Stimulated activated CD4-positive, alpha-beta T cell treated with anti-CD3 and anti-CD28 coated beads, Interleukin-4, amount 100 ng/mL, for 24 hours (primary cell): ENCODE results near the gene AP5B1.
A peak's percentile ranks its signal among the peaks of the same experiment; 100 is the strongest.

ENCODE experiments used
- DNase-seq: peaks from one replicate; pipeline ENCODE4 v3.0.0-alpha.2; 2020

Gene AP5B1, protein sequence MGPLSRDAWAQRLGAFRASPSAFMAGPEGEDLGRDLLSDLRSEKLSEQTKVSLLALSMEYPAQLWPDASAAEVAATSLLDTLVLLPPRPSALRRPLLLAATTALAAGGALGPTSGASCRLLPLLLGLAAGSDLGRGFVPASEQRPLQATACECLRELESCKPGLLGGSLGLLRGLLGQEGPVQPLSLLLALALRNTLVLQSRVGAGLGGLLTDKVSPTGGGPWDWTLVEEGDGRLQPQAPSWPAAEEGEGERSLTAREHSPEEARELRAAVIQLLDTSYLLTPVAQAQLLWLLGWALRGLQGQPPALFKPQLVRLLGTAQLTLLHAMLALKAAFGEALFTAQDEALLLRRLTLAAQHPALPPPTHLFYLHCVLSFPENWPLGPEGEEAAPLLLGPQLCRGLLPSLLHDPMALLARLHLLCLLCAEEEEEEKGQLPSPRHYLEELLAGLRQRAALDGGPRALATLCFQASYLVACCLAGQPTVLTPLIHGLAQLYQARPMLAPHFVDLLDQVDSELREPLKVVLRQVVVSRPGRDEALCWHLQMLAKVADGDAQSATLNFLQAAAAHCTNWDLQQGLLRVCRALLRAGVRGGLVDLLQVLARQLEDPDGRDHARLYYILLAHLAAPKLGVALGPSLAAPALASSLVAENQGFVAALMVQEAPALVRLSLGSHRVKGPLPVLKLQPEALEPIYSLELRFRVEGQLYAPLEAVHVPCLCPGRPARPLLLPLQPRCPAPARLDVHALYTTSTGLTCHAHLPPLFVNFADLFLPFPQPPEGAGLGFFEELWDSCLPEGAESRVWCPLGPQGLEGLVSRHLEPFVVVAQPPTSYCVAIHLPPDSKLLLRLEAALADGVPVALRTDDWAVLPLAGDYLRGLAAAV

DNA sequence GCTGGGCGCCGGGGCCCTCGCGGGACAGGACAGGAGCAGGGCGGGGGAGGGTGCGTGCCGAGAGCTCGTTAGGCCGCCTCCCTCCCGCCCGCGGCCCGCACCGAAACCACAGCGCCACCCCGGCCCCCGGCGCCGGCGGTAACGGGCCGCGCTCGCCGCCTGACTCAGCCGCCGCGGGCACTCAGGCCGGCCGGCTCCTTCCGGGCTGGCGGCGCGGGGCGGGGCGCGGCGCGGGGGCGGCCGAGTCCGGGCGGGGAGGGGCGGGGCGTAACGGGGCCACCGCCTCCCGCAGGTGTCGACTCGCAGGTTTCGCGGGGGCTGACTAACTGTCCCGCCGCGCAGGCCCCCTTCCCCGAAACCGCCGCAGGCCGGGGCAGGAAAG, at the start of gene AP5B1:
TSS of gene AP5B1 (minus strand) at position 207 of the 382 bp plus-strand sequence. CDS start 385 bp downstream, outside the sequence.
- peak; percentile 67 for DNase-seq

DNA sequence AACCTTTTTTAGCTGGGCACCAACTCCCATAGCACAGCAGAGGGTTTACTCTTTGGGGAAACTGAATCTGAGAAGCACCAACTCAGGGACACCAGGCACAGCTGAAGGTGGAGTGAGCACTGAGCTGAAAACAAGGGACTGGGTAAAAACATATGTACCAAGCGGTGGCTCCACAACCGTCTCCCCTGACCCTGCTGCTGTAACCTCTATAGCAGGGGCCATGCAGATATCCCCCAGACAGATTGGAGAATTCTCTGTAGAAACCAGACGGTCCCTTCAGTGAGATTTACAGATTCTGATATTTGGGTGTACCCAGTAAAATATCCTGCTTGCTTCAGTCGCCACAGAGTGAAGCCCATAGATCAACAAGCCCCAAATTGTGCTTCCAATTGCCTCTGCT, 48.7 kb upstream of the AP5B1 start:
- no peak for DNase-seq

DNA sequence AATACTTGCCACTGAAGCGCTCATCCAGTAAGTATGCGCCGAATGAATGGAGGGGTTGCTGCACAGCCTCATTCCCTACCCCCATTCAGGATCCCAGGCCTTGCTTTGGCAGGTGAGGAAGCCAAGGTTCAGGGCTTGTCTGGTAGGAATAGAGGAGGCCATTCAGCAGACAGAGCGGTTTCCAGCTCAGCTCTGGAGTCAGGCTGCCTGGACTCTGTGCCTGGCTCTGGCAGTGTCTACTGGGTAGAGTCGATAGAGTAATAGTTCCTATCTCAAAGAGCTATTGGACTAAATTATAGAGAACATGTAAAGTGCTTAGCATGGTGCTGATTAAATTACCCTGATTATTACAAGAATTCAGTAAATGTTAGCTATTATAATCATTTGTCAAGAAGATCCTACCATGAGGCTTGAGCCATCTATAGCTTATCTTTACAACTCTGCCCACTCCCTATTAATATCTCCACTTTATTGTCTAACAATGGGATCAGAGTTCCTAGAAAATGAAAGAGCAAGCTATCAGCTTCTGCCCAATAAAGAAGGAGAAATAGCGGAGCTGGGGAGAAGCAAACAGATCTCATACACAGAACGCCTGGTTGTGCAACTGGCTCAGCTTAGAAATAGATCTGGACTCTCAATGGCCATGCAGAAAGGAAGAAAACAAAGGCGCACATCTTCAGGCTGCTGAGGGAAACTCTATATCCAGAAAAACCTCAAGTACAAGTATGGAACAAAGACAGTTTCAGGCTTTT, 46.4 kb upstream of the AP5B1 start:
- DNase-seq: no peak

DNA sequence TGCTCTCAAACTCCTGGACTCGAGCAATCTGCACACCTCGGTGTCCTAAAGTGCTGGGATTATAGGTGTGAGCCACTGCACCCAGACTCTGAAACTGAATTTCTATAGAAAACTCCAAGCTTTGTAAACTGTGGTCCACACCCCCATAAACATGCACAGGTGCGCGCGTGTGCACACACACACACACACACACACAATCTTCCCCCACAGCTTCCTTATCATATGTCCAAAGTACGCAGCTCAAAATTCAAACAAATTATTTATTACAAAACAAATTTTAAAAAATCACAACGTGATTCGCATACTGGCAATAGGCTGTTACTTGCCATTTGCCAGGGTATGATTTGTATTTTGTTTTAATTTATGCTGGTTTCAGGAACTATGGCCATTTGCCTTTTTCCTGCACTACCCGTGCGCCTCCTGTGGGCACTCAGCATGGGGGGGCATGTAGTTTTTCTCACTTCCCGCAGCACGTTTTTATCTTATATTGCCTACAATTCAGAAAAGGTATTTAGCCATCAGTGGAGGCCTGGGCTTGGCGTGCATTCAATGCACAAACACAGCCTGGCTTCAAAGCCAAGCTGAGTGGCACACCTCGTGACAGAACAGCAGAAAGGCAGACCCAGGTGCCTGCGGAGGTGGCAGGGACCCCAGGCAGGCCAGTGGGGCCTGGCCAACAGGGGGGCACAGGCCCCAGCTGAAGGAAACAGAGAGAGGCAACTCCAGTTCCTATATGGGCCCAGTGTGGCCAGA, 42.2 kb upstream of the AP5B1 start:
- DNase-seq: no peak

DNA sequence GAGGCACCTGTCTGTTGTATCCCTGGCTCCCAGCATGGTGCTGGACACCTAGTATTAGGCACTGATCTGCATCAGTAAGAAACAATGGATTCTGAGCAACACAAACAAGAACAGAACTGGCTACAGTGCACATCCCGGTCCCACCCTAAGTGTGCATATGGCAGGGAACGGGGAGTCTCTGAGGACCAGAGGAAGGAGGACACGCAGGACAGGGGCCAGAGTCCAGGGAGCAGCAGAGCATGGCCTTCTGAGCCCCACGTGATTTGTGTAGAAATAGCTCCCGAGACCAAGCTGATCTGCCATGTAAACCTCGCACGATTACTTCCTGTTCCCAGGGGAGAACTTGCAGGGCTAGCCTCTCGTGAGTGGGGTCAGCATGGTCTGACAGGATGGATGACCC, 40.3 kb upstream of the AP5B1 start:
- no peak for DNase-seq

DNA sequence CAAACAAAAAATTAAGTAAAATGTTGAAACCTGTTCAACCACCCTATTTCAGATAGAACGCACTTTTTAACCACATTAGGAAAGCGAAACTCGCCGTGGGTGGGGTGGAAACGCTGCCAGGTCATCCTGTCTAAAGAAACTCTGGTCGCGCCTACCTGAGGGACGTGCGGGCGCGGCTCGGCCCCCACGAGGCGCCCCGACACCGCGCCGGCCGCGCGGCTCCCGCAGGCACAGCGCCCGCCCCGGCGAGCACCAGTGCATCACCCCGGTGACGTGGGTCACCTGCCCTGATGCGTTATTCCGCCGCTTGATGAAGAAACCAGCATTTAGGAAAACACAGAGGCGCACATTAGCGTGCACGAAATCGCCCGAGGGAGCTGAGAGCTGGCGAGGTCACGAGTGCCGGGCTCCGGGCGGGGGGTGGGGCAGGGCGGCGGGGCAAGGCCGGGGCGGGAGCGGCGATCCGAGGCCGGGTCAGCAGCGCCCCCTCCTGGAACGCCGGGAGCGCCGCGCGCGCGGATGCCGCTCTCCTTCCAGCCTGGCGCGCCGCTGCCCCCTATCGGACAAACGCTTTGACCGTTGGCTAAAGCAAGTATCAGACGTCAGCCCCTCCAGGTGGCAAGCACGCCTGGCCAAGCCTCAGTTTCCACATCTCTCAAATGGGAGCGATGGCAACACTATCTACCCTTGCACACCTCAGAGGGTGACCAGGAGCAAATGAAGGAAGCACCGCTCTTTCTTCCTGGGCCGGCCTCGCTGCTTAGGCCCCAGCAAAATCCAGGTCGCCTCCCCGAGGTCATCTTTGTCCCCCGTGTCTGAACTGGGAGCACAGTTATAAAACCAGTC, 37.3 kb upstream of the AP5B1 start:
- DNase-seq: peak; percentile 97

DNA sequence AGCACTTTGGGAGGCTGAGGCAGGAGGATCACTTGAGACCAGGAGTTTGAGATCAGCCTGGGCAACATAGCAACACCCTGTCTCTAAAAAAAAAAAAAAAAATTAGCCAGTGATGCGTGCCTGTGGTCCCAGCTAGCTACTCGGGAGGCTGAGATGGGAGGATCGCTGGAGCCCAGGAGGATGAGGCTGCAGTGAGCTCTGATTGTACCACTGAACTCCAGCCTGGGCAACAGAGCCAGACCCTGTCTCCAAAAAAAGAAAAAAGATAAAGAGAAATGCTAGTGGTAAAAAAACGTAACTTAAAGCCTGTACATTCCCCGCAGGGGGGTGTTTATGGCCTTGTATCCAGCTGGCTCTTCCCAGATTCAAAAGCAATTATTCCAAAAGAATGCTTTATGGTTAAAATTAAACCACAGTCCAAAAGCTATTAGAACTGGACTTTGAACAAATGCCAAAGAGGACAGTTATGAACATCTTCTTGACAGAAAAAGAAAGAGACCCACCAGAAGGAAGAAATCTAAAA, 36.6 kb upstream of the AP5B1 start:
- DNase-seq: no peak

DNA sequence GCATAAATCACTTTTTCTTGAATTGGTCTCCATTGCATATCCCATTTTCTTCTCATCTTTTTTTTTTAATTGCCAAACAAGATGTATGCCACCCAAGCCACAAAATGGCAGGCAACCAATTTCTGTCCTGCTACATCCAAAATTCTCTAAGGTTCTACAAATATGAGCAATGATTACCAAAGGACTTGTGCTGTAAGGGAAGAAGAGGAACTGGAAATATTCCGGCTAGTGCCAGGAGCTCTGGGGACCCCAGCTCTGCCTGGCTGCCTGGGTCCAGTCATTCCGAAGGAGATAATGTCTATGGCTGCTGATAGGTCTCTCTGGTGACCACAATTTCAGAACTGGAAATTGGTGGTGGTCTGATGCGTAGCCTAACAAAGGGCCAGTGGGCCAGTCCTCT, 35.9 kb upstream of the AP5B1 start:
- DNase-seq: no peak

DNA sequence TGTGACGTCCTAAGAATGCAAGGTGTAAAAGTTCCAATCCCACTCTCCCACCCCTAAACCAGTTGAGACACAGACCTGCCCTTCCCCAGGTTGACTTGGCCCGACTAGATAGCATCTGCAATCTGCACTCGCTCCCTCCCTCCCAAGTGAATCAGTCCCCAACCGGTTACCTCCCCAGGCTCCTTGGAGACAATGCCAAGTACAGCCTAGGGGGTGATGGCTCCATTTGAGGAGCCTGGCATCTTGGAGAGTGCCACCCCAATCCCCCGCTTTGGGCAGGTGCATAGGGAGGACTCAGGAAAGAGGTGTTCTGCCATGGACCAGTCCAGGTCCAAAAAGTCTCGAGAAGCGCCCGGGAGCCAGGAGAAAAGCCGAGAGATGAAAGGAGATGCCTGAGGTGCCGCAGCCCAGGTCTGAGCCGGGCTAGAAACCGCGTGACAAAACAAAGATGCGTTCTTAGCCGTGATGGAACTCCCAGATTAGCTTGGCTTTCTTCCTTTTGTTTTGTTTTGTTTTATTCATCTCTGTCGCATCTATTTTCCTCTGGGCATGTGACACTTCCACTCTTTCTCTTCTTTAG, 34.3 kb upstream of the AP5B1 start:
- DNase-seq: no peak

DNA sequence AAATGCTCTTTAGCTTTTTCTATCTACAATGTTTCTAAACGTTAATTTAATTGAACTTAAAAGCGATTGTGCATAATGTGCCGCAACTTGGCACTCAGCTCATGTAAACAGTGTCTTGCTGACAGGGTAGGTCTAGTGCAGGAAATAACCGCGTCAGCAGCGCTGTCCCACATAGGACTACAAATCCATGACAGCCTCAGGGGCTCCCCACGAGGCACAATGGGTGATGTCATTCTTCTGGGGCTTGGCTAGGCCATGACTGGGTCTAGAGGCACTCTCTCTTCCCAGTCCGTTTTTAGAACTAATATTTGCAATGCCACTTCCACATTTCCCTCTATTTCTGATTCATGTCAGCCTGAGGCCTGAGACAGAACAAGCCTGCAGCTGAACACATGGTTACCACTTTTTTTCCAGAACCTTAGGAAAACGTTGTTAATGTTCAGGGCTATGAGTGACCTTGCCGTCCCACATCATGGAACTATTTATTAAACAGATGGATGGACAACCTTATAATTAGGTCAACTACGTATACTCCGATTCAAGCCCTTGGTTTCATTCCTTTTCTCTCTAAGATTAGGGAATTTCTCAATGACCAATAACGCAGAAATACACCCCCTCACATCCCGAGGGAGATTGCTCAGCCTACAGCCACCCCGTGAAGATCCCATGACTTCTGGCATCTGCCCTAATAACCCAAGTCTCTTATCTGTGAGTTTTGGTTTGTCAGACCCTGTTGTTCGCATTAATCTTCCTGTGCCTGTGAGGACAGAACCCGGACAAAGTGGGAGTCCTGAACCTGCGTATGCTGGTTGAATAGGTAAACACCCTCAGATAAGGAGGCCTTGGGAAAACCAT, 33.6 kb upstream of the AP5B1 start:
- no peak for DNase-seq

DNA sequence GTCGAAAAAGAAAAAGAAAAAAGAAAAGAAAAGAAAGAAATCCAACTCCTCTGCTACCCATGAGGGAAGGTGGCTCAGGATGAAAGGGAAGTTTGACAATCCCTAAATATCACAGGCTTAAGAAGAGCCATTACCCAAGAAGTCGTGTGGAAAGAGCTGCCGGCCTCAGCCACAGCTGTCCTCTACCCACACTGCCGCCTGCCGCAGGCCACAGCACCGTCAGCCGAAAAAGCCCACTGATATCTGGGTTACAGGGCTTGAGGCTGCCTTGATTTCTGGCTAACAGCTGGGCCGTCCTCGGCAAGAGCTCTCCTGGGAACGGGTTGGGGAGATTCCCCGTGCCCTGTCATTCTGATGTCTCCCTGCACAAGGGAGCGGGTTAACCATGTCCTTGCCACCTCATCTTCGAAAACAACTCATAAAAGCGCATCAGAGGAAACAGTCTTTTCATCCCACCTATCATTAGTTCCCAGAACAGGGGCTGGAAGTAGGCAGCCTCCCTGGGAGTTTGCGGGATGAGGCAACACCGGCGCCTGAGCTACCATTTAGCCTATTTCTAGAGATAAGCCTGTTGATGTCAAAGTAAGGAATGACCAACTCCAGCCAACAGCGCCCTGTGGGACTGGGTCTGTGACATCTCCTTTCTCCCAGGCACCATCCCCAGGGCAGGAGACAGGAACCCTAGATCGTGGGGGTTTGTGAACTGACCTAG, 31.1 kb upstream of the AP5B1 start:
- DNase-seq: no peak

DNA sequence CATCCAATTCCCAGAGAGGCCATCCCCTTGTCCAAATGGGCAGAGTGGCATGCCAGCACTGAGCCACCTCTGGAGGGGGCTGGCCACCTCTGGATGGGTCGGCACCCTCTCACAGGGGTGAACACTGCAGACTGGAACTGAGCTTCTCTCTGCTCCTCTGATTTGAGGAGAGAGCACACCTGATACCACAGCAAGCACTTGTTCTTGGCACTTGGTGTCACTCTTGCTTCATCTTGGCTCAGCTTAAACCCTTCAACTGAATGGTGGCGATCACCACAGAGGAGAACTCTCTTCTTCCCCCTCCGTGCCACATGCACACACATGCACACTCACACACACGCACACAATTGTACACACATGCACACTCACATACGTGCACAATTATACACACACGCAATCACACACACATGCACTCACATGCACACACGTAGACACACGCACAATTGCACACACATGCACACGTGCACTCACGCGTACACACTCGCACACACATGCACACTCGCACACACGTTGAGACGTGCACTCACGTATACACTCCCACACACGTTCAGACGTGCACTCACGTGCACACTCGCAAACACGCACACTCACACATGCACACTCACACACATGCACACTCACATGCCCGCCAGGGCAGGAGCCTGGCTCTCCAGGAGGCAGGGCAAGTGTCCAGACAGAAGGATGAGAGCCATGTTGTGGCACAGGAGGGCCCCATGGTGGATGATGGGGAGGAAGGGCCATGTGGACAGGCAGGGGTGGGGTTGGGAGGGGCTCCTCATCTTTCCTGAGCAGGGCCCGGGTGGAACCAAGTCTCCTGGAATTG, 29.5 kb upstream of the AP5B1 start:
- no peak for DNase-seq

DNA sequence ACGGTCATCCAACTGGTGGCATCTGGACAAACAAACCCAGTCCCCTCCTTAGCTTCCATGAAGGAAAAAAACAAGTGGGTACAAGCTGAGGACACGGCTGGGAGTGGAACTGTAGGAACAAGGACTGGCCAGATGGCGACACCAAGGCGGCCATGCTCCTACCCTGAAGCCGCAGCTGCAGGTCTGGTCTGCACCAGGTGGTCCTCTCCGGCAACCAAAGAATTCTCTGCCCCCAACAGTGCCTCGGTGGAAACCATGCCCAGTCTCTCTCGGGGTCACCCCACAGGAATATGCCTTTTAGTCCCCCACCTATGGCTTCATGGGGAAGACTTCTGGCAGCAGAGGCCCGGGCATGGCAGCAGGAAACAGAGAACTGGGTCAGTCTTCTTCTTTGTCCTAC, 28.7 kb upstream of the AP5B1 start:
- DNase-seq: no peak

DNA sequence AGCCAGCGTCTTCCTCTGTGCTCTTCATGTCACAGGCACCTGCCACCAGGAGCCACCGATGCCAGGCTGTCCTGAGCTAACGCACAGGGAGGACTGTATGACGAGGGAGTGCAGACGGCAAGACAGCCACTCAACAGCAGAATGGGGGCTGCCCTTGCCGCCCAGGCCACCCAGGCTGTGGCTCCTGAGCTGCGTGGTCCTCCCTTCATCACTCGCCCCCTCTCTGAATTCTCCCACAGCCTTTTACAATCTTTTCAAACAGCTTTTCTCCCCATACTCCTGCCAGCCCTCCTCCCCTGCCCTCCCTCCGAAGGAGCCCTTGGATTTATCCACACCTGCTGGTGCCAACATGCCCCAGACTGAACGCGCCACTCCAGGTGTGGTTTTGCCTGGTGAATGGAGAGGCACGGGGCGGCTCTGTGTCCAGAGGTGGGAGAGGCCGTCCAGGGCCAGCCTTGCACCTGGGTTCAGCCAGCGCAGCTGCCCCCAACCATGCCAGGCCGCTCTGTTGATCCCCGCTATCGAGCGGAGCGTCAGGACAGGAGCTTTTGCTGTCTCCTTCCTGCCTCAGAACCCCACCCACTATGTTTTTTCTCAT, 28.1 kb upstream of the AP5B1 start:
- DNase-seq: no peak

DNA sequence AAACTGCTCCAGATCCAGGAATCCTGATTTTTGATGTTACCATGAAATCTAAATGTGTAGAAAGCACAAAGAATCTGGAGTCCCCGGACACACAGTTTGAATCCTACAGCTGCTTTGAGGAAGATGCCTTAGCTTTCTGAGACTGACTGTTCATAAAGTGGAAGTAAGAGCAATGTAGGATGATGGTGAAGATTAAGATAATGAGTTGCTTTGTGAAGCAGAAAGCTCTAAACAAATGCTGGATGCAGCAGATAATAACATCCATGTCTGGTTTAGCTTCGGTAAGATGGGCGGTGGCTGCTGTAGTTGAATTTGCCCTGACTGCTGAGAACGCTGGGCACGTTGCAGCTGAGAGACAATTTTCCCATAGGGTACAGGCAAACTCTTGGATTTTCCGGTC, 26.2 kb upstream of the AP5B1 start:
- DNase-seq: no peak

DNA sequence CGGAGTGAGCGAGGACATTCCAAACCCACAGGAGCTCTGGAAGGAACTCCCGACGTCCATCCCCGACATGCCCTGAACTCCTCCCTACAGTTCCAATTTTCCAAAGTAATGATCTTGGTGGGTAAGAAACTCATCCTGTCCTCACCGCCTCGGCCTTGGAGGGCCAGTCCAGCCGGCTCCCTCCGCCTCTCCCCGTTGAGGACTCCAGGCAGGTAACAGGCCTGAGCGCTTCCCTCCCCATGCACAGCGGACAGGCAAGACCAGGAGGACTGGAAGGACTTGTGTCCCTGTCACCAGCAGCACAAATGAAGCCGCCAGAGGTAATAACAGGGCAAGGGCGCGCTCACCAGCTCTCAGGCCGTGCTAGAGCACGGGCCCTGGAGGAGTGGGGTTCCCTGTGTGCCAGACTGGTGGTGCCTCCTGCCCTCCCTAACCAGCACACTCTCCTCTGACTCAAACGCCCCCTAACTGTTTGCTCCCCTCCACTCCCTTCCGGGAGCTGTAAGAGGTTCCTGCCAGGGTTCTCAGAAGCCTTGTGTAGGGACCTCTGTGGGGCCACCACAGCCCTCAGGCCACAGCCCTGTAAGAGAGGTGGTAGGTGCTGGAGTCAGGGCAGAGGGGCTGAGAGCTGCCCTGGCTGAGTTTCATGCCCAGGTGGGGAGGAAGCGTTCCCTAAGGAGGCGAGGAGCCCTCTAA, 23.2 kb upstream of the AP5B1 start:
- no peak for DNase-seq

DNA sequence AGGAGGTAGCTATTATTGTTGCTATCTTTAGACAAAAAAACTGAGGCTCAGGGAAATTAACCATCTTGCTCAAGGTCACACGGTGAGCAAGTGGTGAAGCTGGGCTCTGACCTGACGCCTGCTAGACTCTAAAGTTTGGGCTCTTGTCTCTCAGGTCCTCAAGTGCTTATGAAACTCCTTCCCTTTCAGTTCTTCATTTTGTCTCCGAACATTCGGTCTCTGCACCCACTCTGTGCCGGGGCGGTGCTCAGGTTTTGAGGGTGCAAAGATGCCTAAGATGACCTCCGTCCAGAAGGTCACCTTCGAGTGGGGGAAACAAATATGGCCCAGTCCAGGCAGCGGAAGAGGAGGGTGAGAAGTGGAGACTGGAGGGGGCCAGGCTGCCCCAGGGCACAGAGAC, 22.1 kb upstream of the AP5B1 start:
- no peak for DNase-seq
